ENCODE measurements around the gene ECHS1. TPM values are rescaled to one million over a fixed set of nuclear protein-coding genes. Genes with fewer than 3 reads are reported as not detected.

The ECHS1 gene
- total RNA-seq, 2 experiments from 2014 or later = 46.2 to 48.3 TPM

DNA sequence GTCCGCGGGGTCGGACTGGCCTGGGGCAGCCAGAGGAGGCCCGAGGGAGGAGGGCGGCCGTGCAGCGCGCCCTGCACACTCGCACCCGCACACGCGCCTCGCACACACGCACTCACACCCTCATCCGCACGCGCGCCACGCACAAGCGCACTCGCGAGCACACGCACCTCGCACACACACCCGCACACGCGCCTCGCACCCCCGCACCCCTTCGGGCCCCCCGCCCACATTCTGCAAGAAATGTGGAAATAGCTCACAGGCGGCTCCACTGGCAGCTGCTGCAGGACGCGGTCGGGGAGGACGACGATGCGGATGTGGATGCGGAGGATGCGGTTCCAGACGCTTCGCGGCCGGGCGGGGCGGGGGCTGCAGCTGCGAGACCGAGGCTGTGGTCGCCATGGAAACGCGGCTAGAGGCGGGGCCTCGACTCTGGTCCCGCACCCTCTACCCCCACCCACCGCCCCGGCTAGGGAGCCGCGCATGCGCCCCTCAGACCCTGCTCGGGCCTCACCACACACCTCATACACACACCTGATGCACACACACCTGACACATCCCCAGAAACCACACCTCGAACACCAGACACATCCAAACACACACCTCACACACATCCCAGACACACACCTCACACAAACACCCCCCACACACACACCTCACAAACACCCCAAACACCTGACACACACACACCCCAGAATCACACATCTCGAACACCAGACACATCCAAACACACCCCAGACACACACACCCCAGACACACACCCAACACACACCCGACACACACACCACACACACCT, 36.4 kb downstream of the ECHS1 start, which contains the start of gene CALY:
CALY (minus strand) TSS at position 320 of the 793 bp plus-strand sequence. CDS start 7,907 bp downstream, outside the sequence.
- Histone ChIP-seq H3K36me3 (ENCODE audit: insufficient read depth, low read length) (no peaks in the 10 kb centered on the region), H4K20me1 (ENCODE audit: insufficient read depth, low read length) (no peaks in the 10 kb centered on the region), H3K4me3 (ENCODE audit: low read depth, low read length, poor library complexity, severe bottlenecking) (no peak within 1 kb of the TSS), H3K27ac (ENCODE audit: low read depth, low read length, poor library complexity, severe bottlenecking) (no peak within 1 kb of the TSS), H3K4me2 (ENCODE audit: low read length) (no peak within 1 kb of the TSS), H3K9me2 (ENCODE audit: insufficient read depth, low read length) (no peaks in the 10 kb centered on the region), H3K79me2 (ENCODE audit: insufficient read depth, low read depth, low read length) (no peaks in the 10 kb centered on the region), H3K9me3 (ENCODE audit: low read length) (no peaks in the 10 kb centered on the region; the same call in 1 of the 2 replicates), H3K4me1 (ENCODE audit: insufficient read depth, low read length, poor library complexity, severe bottlenecking) (no peaks in the 10 kb centered on the region), H2AFZ (ENCODE audit: low read length) (no peak within 1 kb of the TSS)
- no peak for DNase-seq (ENCODE audit: low spot score)
- TF ChIP-seq, protein P1, sequence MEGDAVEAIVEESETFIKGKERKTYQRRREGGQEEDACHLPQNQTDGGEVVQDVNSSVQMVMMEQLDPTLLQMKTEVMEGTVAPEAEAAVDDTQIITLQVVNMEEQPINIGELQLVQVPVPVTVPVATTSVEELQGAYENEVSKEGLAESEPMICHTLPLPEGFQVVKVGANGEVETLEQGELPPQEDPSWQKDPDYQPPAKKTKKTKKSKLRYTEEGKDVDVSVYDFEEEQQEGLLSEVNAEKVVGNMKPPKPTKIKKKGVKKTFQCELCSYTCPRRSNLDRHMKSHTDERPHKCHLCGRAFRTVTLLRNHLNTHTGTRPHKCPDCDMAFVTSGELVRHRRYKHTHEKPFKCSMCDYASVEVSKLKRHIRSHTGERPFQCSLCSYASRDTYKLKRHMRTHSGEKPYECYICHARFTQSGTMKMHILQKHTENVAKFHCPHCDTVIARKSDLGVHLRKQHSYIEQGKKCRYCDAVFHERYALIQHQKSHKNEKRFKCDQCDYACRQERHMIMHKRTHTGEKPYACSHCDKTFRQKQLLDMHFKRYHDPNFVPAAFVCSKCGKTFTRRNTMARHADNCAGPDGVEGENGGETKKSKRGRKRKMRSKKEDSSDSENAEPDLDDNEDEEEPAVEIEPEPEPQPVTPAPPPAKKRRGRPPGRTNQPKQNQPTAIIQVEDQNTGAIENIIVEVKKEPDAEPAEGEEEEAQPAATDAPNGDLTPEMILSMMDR (conservative IDR thresholded peaks at IDR 0.05; ENCODE audit: low read length) = no peak
- no peak for TF ChIP-seq EZH2phosphoT487 (IDR thresholded peaks at IDR 0.05; ENCODE audit: borderline replicate concordance, low read depth, low read length)
- ChIA-PET POLR2A (no interaction called here), CTCF (ENCODE audit: unreplicated experiment) (no interaction called here)
- BruUV-seq (replicated peaks) = no TSS peak
- intact Hi-C loops (cut with micrococcal nuclease; ENCODE audit: unreplicated experiment) = no loop called here

- ChIA-PET POLR2A (no interaction called here), CTCF (ENCODE audit: unreplicated experiment) (no interaction called here)
- no peak for TF ChIP-seq EZH2phosphoT487 (IDR thresholded peaks at IDR 0.05; ENCODE audit: borderline replicate concordance, low read depth, low read length)
- TF ChIP-seq, protein P1 (conservative IDR thresholded peaks at IDR 0.05; ENCODE audit: low read length) = no peak
- H4K20me1 ChIP-seq (ENCODE audit: insufficient read depth, low read length) = no peaks in the 10 kb centered on the region
- BruUV-seq (replicated peaks) = no TSS peak
- H3K27ac ChIP-seq (ENCODE audit: low read depth, low read length, poor library complexity, severe bottlenecking) = no peak overlapping the region
- intact Hi-C loops (cut with micrococcal nuclease; ENCODE audit: unreplicated experiment) = no loop called here
- H3K4me2 ChIP-seq (ENCODE audit: low read length) = no peak overlapping the region
- H3K9me2 ChIP-seq (ENCODE audit: insufficient read depth, low read length) = no peaks in the 10 kb centered on the region
- H2AFZ ChIP-seq (ENCODE audit: low read length) = no peak overlapping the region
- H3K36me3 ChIP-seq (ENCODE audit: insufficient read depth, low read length) = no peaks in the 10 kb centered on the region
- no peaks in the 10 kb centered on the region; the same call in 1 of the 2 replicates for H3K9me3 ChIP-seq (ENCODE audit: low read length)
- H3K4me1 ChIP-seq (ENCODE audit: insufficient read depth, low read length, poor library complexity, severe bottlenecking) = no peaks in the 10 kb centered on the region
- H3K79me2 ChIP-seq (ENCODE audit: insufficient read depth, low read depth, low read length) = no peaks in the 10 kb centered on the region
- no peak for DNase-seq (ENCODE audit: low spot score)
- no peak overlapping the region for H3K4me3 ChIP-seq (ENCODE audit: low read depth, low read length, poor library complexity, severe bottlenecking)
These were observed 37.0 kb downstream of the ECHS1 start for GRCh38 chr10:133336118-133336576.
